HepG2 (cell line): ENCODE measurements around the gene HTR2A. TPM values are rescaled to one million over a fixed set of nuclear protein-coding genes. Genes with fewer than 3 reads are reported as not detected.

Source experiments
- GFI1 ChIP-seq: sonication (generic); formaldehyde crosslinking; IDR thresholded peaks from 2 replicates; pipeline ENCODE4 v1.5.0; 2020; ENCODE audit warnings: missing genetic modification reagents, mild to moderate bottlenecking, borderline replicate concordance
- MLXIP ChIP-seq: sonication (generic); formaldehyde crosslinking; IDR thresholded peaks from 2 replicates; pipeline ENCODE4 v1.9.0; 2021; ENCODE audit warnings: missing genetic modification reagents, borderline replicate concordance
- MTERF4 ChIP-seq: sonication (generic); formaldehyde crosslinking; IDR thresholded peaks from 2 replicates; pipeline ENCODE4 v1.8.0; 2023; ENCODE audit warnings: mild to moderate bottlenecking, missing genetic modification reagents
- PHB2 ChIP-seq: fragments of 450-650 bp; IDR thresholded peaks from 2 replicates; pipeline ENCODE4 v1.6.1; 2018; ENCODE audit not compliant: partially characterized antibody
- THYN1 ChIP-seq: sonication (generic); formaldehyde crosslinking; IDR thresholded peaks from 2 replicates; pipeline ENCODE4 v1.8.1; 2023; ENCODE audit warnings: low read depth, mild to moderate bottlenecking, moderate library complexity, missing genetic modification reagents, borderline replicate concordance
- TOPORS ChIP-seq: sonication (generic); formaldehyde crosslinking; IDR thresholded peaks from 2 replicates; pipeline ENCODE4 v1.8.0; 2023; ENCODE audit warnings: mild to moderate bottlenecking, missing genetic modification reagents
- ZNF224 ChIP-seq: sonication (generic); formaldehyde crosslinking; IDR thresholded peaks from 2 replicates; pipeline ENCODE4 v1.5.0; 2020; ENCODE audit warnings: mild to moderate bottlenecking, missing genetic modification reagents
- ZNF615 ChIP-seq: sonication (generic); formaldehyde crosslinking; IDR thresholded peaks from 2 replicates; pipeline ENCODE4 v1.5.0; 2020; ENCODE audit warnings: mild to moderate bottlenecking, missing genetic modification reagents, borderline replicate concordance
- polyA plus RNA-seq, 8 experiments: library from polyadenylated mRNA; depleted of rRNA in 3 of 8; stranded (reverse) in 7 of 8; unstranded in 1 of 8; fragments of >200 nt; fragmentation: Illumina TruSeq in 4 of 8; extraction: Trizol in 4 of 8; gene quantifications; 2 replicates each; pipeline versions ENCODE4 v1.2.1 to v1.2.3, GENCODE V29; 2011 to 2016; ENCODE audit warnings: low read depth in 4 of 8, missing spikeins in 1 of 8, mixed read lengths in 1 of 8; ENCODE audit not compliant: insufficient read depth in 1 of 8
- total RNA-seq, 5 experiments: library from RNA; depleted of rRNA; stranded (reverse); fragments of >200 nt; fragmentation: Illumina TruSeq; extraction: Trizol; gene quantifications; 2 replicates each; pipeline ENCODE4 v1.2.3, GENCODE V29; 2016; ENCODE audit warnings: low read depth in 1 of 5
- TF ChIP-seq, protein P1 (sequence below): sonication (generic); formaldehyde crosslinking; IDR thresholded peaks from 2 replicates; pipeline ENCODE4 v1.5.0; 2020; ENCODE audit warnings: mild to moderate bottlenecking, missing genetic modification reagents, borderline replicate concordance
- TF ChIP-seq, protein P2 (sequence below): sonication (generic); formaldehyde crosslinking; IDR thresholded peaks from 2 replicates; pipeline ENCODE4 v1.4.0; 2020; ENCODE audit warnings: missing genetic modification reagents
- TF ChIP-seq, protein P3 (sequence below): sonication (generic); formaldehyde crosslinking; IDR thresholded peaks from 2 replicates; pipeline ENCODE4 v1.9.0; 2021; ENCODE audit warnings: missing genetic modification reagents, mild to moderate bottlenecking, borderline replicate concordance
- TF ChIP-seq, protein P4 (sequence below), 2 experiments: fragments of 450-650 bp in 1 of 2; sonication (generic) in 1 of 2; formaldehyde crosslinking; IDR thresholded peaks; 2 replicates each; pipeline versions ENCODE4 v1.5.0 to v1.8.0; 2020 to 2022; ENCODE audit warnings: mild to moderate bottlenecking in 1 of 2, missing genetic modification reagents in 1 of 2

Gene HTR2A
- total and polyA plus RNA-seq, 2 of the 13 experiments (the other 11 are each of a cell fraction or from before 2014, with no cell fraction given): not detected

- TF ChIP-seq ZNF615 (CRISPR knock-in tag): no peak
- 0 out of 2 replicates have a peak, but pooled peaks have one; percentile 49 for TF ChIP-seq ZNF224 (CRISPR knock-in tag)
- TF ChIP-seq, protein P1, sequence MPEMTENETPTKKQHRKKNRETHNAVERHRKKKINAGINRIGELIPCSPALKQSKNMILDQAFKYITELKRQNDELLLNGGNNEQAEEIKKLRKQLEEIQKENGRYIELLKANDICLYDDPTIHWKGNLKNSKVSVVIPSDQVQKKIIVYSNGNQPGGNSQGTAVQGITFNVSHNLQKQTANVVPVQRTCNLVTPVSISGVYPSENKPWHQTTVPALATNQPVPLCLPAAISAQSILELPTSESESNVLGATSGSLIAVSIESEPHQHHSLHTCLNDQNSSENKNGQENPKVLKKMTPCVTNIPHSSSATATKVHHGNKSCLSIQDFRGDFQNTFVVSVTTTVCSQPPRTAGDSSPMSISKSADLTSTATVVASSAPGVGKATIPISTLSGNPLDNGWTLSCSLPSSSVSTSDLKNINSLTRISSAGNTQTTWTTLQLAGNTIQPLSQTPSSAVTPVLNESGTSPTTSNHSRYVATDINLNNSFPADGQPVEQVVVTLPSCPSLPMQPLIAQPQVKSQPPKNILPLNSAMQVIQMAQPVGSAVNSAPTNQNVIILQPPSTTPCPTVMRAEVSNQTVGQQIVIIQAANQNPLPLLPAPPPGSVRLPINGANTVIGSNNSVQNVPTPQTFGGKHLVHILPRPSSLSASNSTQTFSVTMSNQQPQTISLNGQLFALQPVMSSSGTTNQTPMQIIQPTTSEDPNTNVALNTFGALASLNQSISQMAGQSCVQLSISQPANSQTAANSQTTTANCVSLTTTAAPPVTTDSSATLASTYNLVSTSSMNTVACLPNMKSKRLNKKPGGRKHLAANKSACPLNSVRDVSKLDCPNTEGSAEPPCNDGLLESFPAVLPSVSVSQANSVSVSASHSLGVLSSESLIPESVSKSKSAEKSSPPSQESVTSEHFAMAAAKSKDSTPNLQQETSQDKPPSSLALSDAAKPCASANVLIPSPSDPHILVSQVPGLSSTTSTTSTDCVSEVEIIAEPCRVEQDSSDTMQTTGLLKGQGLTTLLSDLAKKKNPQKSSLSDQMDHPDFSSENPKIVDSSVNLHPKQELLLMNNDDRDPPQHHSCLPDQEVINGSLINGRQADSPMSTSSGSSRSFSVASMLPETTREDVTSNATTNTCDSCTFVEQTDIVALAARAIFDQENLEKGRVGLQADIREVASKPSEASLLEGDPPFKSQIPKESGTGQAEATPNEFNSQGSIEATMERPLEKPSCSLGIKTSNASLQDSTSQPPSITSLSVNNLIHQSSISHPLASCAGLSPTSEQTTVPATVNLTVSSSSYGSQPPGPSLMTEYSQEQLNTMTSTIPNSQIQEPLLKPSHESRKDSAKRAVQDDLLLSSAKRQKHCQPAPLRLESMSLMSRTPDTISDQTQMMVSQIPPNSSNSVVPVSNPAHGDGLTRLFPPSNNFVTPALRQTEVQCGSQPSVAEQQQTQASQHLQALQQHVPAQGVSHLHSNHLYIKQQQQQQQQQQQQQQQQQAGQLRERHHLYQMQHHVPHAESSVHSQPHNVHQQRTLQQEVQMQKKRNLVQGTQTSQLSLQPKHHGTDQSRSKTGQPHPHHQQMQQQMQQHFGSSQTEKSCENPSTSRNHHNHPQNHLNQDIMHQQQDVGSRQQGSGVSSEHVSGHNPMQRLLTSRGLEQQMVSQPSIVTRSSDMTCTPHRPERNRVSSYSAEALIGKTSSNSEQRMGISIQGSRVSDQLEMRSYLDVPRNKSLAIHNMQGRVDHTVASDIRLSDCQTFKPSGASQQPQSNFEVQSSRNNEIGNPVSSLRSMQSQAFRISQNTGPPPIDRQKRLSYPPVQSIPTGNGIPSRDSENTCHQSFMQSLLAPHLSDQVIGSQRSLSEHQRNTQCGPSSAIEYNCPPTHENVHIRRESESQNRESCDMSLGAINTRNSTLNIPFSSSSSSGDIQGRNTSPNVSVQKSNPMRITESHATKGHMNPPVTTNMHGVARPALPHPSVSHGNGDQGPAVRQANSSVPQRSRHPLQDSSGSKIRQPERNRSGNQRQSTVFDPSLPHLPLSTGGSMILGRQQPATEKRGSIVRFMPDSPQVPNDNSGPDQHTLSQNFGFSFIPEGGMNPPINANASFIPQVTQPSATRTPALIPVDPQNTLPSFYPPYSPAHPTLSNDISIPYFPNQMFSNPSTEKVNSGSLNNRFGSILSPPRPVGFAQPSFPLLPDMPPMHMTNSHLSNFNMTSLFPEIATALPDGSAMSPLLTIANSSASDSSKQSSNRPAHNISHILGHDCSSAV: no peak
- TF ChIP-seq, protein P2, sequence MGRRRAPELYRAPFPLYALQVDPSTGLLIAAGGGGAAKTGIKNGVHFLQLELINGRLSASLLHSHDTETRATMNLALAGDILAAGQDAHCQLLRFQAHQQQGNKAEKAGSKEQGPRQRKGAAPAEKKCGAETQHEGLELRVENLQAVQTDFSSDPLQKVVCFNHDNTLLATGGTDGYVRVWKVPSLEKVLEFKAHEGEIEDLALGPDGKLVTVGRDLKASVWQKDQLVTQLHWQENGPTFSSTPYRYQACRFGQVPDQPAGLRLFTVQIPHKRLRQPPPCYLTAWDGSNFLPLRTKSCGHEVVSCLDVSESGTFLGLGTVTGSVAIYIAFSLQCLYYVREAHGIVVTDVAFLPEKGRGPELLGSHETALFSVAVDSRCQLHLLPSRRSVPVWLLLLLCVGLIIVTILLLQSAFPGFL (CRISPR knock-in tag): no peak
- no peak for TF ChIP-seq GFI1 (CRISPR knock-in tag)
- TF ChIP-seq, protein P3, sequence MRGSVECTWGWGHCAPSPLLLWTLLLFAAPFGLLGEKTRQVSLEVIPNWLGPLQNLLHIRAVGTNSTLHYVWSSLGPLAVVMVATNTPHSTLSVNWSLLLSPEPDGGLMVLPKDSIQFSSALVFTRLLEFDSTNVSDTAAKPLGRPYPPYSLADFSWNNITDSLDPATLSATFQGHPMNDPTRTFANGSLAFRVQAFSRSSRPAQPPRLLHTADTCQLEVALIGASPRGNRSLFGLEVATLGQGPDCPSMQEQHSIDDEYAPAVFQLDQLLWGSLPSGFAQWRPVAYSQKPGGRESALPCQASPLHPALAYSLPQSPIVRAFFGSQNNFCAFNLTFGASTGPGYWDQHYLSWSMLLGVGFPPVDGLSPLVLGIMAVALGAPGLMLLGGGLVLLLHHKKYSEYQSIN (CRISPR knock-in tag): no peak
- no peak for TF ChIP-seq MTERF4 (CRISPR knock-in tag)
- no peak for TF ChIP-seq THYN1 (CRISPR knock-in tag)
- no peak for TF ChIP-seq MLXIP (CRISPR knock-in tag)
- TF ChIP-seq PHB2: no peak
- TF ChIP-seq, protein P4, sequence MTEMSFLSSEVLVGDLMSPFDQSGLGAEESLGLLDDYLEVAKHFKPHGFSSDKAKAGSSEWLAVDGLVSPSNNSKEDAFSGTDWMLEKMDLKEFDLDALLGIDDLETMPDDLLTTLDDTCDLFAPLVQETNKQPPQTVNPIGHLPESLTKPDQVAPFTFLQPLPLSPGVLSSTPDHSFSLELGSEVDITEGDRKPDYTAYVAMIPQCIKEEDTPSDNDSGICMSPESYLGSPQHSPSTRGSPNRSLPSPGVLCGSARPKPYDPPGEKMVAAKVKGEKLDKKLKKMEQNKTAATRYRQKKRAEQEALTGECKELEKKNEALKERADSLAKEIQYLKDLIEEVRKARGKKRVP (CRISPR knock-in tag; IDR thresholded peaks at IDR 0.05): 0 out of 4 replicates have a peak, but pooled peaks of 1 of the 2 experiments have one; percentile 4
- no peak for TF ChIP-seq TOPORS (CRISPR knock-in tag)
These were observed 100.7 kb downstream of the HTR2A start (continued) for GRCh38 chr13:46796129-46796514.
